HG03571 (cell line): ENCODE data around the gene TRIM31.
"Not testable (repeated sequence)": the region's sequence is repeated elsewhere in the genome, so short reads cannot be mapped to it uniquely, and the experiment has no call there.

Experiments
- ATAC-seq: cut with Tn5 transposase; IDR thresholded peaks from one replicate; pipeline ENCODE4 v1.9.1; 2021; ENCODE audit not compliant: unreplicated experiment

The TRIM31 gene

GRCh38 chr6:30149858-30150550 lies 37.1 kb upstream of the TRIM31 start:
- ATAC-seq: no peak

DNA sequence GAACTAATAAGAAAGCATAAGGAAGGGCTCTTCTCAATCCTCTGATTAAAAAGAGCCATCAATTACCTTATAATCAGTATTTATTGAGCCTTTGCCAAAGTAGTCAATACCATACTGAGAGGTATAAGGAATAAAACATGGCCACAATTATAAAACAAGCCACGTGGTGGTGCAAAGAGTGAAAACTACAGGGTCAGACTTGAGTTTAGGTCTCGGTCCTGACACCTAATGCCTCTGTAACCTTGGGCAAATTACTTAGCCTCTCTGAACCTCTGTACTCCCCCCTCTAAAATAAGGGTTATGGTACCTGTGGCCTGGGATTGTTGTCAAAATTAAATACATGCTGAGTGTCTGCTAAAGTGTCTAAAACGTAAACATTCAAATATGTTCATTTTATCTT lies 36.3 kb upstream of the TRIM31 start:
- ATAC-seq: no peak

- no peak for ATAC-seq
These were observed 34.2 kb upstream of the TRIM31 start for GRCh38 chr6:30147096-30147495.

- ATAC-seq: no peak
These were observed 32.9 kb upstream of the TRIM31 start for GRCh38 chr6:30145818-30146217.

GRCh38 chr6:30144811-30145210 lies 31.9 kb upstream of the TRIM31 start:
- no peak for ATAC-seq

- ATAC-seq: no peak
These were observed 30.9 kb upstream of the TRIM31 start for GRCh38 chr6:30143780-30144179.

GRCh38 chr6:30142665-30143064 lies 29.8 kb upstream of the TRIM31 start:
- no peak for ATAC-seq

GRCh38 chr6:30140240-30140639 lies 27.4 kb upstream of the TRIM31 start:
- ATAC-seq: not testable (repeated sequence)

DNA sequence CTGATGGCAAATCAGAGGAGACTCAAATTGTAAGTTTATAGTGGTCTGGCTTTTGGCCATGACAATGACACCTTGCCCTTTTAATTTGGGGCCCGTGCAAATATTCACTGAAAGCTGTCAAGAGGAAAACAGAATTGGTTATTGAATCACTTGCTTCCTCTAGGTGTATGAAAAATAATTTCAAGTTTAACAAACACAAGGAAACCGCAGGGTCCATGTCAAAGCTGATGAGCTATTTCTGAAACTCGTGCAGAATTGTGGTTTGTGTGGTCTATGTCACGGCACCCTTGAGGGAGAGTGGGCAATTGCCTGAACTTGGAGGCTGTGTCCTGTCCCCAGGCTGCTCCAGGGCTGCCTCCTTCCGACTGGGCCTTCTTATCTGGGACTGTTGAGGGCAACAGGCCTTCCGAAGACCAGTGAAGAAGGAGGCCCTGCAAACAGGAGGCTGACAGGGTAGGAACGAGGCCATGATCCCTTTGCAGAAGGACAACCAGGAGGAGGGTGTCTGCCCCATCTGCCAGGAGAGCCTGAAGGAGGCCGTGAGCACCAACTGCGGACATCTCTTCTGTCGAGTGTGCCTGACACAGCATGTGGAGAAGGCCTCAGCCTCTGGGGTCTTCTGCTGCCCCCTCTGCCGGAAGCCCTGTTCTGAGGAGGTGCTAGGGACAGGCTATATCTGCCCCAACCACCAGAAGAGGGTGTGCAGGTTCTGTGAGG lies 23.8 kb upstream of the TRIM31 start:
- no peak for ATAC-seq

DNA sequence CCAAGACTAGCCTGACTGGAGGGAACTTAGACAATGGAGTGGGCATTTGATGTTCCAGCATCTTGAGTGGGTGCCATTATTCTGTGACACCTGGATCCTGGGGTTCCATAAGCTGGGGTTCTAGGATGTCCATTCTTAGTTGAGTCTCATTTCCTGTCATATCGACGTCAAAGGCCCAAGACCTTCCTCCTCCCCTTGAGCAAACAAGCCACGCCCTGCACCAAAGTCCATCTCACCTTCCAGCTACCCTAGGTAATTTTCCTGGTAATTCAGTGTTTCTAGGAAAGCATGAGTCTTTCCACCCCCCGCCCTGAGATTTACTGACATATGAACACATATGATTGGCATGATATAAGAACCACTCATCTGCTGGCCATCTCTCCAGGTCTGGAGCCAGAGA lies 22.9 kb upstream of the TRIM31 start, which contains the start of gene TRIM40:
Gene TRIM40, plus strand, starts transcription at position 384 of the 400 bp plus-strand sequence. CDS start 897 bp downstream, outside the sequence.
- no peak for ATAC-seq

DNA sequence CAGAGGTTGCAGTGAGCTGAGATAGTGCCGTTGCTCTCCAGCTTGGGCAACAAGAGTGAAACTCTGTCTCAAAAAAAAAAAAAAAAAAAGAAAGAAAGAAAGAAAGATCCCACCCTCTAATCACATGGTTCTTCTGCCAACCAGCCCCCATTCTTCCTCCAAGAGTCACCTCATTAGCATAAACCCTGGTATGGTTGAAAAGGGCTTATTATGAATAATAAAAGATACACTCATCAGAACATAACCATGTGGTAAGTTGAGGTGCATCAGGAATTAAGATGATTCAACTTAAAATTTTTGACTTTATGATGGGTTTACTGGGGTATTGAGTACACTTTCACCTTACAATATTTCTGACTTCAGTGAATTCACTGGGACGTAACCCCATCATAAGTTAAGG lies 22.3 kb upstream of the TRIM31 start:
- ATAC-seq: no peak

GRCh38 chr6:30131947-30132497 lies 19.1 kb upstream of the TRIM31 start:
- no peak for ATAC-seq

- ATAC-seq: no peak
These were observed 18.3 kb upstream of the TRIM31 start for GRCh38 chr6:30130887-30131862.

- no peak for ATAC-seq
These were observed 17.3 kb upstream of the TRIM31 start for GRCh38 chr6:30130179-30130679.

DNA sequence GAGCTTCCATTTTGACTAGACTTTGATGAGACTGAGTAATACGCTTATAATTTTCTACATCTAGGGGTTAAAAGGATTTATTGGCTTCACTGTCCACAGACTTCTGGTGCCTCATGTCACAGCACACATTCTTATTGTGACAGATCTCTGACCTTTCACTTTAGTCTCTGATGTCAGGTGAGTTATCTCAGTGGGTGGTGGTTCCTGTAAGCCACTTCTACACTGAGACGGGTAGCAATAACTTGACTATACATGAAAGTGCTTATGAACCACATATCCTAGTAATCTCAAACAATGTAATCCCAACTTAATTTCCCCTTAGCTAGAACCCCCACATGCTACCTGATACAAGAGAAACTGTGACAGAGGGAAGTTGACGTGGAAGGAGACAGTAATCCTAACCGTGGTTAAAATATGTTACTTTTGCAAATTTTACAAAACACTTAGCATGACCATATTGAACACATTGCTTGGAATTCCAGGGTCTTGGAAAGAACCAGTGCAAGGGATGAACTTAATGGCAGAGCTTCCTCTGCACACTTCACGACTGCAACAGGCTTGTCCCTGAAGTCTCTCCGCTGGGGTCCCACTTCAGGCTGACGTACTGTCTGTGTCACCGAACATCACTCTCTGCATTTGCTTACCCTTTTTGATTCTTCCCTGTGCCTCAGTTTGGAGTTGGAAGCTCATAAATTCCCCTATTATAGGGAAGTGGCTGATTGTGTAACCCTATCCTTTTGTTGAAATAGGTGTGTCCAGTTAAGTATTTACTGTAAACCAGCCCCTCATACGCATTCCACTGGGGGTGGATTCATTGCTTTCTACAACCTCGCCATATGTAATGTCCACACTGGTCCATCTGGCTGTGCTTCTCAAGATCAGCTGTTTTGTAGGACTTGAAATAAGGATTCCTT lies 16.6 kb upstream of the TRIM31 start:
- ATAC-seq: no peak

DNA sequence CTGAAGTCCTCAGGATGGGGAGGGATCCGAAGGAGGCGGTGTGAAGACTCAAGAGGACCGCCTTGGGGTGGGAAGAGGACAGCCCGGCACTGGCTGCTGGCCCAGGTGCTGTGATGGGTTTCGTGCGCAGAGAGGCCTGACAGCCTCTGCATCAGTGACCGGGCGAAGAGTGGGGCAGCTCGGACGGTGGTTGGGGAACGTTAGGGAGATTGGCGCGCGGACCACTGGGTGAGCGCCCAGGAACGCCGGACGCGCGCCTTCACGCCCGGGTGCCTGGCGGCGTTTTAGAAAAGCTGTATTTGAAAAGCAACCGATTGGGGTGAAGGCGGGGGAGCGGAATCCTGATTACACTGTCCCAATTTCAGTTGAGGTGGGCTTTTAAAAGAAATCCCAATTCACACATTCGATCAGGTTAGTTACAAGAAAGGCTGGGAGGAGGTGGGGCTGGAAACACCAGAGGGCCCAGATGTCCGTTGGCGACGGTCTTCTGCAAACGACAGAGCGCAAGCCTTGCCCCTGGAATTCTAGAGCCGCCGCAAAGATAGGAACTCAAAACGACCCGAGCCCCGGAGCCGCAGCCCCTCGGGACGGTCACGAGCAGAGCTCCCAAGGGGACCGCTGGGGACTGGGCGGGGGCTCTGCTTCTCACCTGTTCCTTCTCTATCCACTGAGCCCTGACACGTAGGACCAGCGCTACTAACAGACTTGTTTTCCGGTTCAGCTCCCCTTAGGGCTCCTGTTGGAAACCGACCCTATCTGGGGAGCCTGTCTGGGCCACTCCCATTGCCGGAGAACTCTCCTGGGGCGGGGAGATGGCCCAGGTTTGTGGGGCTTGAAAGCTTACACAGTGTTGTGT lies 14.6 kb upstream of the TRIM31 start:
- no peak for ATAC-seq

GRCh38 chr6:30122515-30122914 lies 9.6 kb upstream of the TRIM31 start:
- ATAC-seq: no peak

- no peak for ATAC-seq
These were observed 8.8 kb upstream of the TRIM31 start for GRCh38 chr6:30121446-30122366.
